Measurements from ENCODE around the gene CARD19.

CARD19 gene

DNA sequence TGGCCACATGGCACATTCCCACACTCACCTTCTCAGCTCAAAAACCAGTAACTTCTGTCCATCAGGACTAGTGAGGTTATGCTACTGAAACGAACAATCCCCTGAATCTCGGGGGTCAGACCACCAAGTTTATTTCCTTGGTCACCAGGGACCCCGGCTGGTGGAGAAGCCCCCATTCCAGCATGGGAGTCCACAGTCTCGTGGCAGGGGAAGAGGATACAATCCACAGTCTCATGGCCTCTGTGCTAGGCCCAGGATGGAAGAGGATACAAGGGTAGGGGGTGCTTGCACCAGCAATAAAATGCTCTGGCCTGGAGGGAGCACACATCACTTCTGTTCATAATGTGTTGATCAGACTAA is 7.4 kb upstream of the CARD19 start:
- H3K36me3 ChIP-seq, result peaks cover 21 to 41% (median 33%) of the 10 kb centered on the region in 11 experiments
- peaks cover 28 to 75% (median 66%) of the 10 kb centered on the region in 10 experiments for H3K4me1 ChIP-seq
- H3K27ac ChIP-seq, result peak overlapping the region in 7 of 11 experiments; percentile 1 to 55 (median 47); a peak in 11 of 22 replicates
- peak overlapping the region in 2 of 11 experiments; percentile 26 to 35; a peak in 2 of 22 replicates for H3K9ac ChIP-seq
- H3K9me3 ChIP-seq (replicated peaks in 1 of 11), result peaks cover 5 to 48% (median 18%) of the 10 kb centered on the region in 11 experiments; a peak in 21 of 22 replicates
- H4K20me1 ChIP-seq, result no peaks in the 10 kb centered on the region
- H3K4me2 ChIP-seq, result peak overlapping the region in 7 of 11 experiments; percentile 37 to 89 (median 74); a peak in 14 of 22 replicates
- TF ChIP-seq Cebpa-rat (IDR thresholded peaks at IDR 0.05), result no peak
- no peaks in the 10 kb centered on the region for H3K27me3 ChIP-seq
- H3K4me3 ChIP-seq, result no peak overlapping the region

DNA sequence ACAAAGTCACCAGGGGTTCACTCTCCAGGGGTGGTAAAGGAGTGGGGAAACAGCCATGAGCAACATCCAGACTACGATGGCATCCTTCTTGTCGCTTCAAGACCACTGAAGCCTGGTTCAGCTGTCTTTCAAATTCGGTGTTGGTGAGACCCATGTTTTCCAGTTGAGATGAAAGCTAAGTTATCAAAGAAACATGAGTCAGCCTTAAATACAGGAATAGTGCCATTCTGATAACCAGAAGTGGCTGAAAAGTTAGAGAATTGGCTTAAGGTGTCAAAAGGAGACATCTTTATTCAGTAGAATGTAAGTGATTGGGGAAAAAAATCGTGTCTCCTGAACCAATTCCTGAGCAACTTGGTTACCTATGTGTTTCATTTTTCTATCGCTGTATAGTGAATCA is 7.0 kb upstream of the CARD19 start:
- peak in 1 of 11 experiments; percentile 75; a peak in 1 of 22 replicates for TF ChIP-seq Cebpa-rat (IDR thresholded peaks at IDR 0.05)
- Histone ChIP-seq H3K4me3 (no peak overlapping the region), H3K27ac (peak overlapping the region in 7 of 11 experiments; percentile 1 to 55 (median 47); a peak in 11 of 22 replicates), H3K9me3 (replicated peaks in 1 of 11) (peaks cover 5 to 48% (median 18%) of the 10 kb centered on the region in 11 experiments; a peak in 21 of 22 replicates), H3K27me3 (no peaks in the 10 kb centered on the region), H3K4me2 (peak overlapping the region in 7 of 11 experiments; percentile 37 to 89 (median 74); a peak in 14 of 22 replicates), H4K20me1 (no peaks in the 10 kb centered on the region), H3K36me3 (peaks cover 21 to 37% (median 32%) of the 10 kb centered on the region in 11 experiments), H3K9ac (peak overlapping the region in 2 of 11 experiments; percentile 2 to 11; a peak in 2 of 22 replicates), H3K4me1 (peaks cover 28 to 75% (median 69%) of the 10 kb centered on the region in 10 experiments)

- peak overlapping the region in 5 of 11 experiments; percentile 9 to 55 (median 52); a peak in 8 of 22 replicates for H3K27ac ChIP-seq
- H3K27me3 ChIP-seq, result no peaks in the 10 kb centered on the region
- no peak overlapping the region for H3K4me3 ChIP-seq
- peak overlapping the region in 6 of 11 experiments; percentile 37 to 89 (median 80); a peak in 12 of 22 replicates for H3K4me2 ChIP-seq
- H3K4me1 ChIP-seq, result peaks cover 33 to 80% (median 72%) of the 10 kb centered on the region in 10 experiments
- H3K9ac ChIP-seq, result peak overlapping the region in 2 of 11 experiments; percentile 2 to 11; a peak in 2 of 22 replicates
- H3K9me3 ChIP-seq (replicated peaks in 1 of 11), result peaks cover 5 to 48% (median 18%) of the 10 kb centered on the region in 11 experiments; a peak in 21 of 22 replicates
- no peak for TF ChIP-seq Cebpa-rat (IDR thresholded peaks at IDR 0.05)
- H4K20me1 ChIP-seq, result no peaks in the 10 kb centered on the region
- peaks cover 16 to 32% (median 26%) of the 10 kb centered on the region in 11 experiments for H3K36me3 ChIP-seq
These were observed 6.5 kb upstream of the CARD19 start for GRCh38 chr9:93089481-93089991.

- H3K9ac ChIP-seq, result no peak overlapping the region
- peaks cover 10 to 26% (median 20%) of the 10 kb centered on the region in 11 experiments for H3K36me3 ChIP-seq
- no peaks in the 10 kb centered on the region for H3K27me3 ChIP-seq
- no peaks in the 10 kb centered on the region for H4K20me1 ChIP-seq
- H3K4me3 ChIP-seq, result no peak overlapping the region
- peaks cover 40 to 87% (median 78%) of the 10 kb centered on the region in 10 experiments for H3K4me1 ChIP-seq
- TF ChIP-seq Cebpa-rat (IDR thresholded peaks at IDR 0.05), result no peak
- peaks cover 5 to 48% (median 18%) of the 10 kb centered on the region in 11 experiments; a peak in 21 of 22 replicates for H3K9me3 ChIP-seq (replicated peaks in 1 of 11)
- H3K4me2 ChIP-seq, result peak overlapping the region in 5 of 11 experiments; percentile 55 to 89 (median 85); a peak in 9 of 22 replicates
- H3K27ac ChIP-seq, result peak overlapping the region in 5 of 11 experiments; percentile 9 to 55 (median 52); a peak in 4 of 22 replicates
These were observed 5.8 kb upstream of the CARD19 start for GRCh38 chr9:93090091-93090655.

GRCh38 chr9:93091056-93091452 is 5.0 kb upstream of the CARD19 start:
- peaks cover 0 to 43% (median 16%) of the 10 kb centered on the region in 11 experiments; a peak in 17 of 22 replicates for H3K9me3 ChIP-seq (replicated peaks in 1 of 11)
- H3K27ac ChIP-seq, result peak overlapping the region in 7 of 11 experiments; percentile 27 to 99 (median 98); a peak in 4 of 22 replicates
- no peak overlapping the region for H3K9ac ChIP-seq
- no peaks in the 10 kb centered on the region for H3K27me3 ChIP-seq
- H3K4me1 ChIP-seq, result peaks cover 39 to 88% (median 80%) of the 10 kb centered on the region in 10 experiments
- TF ChIP-seq Cebpa-rat (IDR thresholded peaks at IDR 0.05), result no peak
- H3K36me3 ChIP-seq, result peaks cover 1 to 18% (median 11%) of the 10 kb centered on the region in 11 experiments; a peak in 19 of 22 replicates
- H4K20me1 ChIP-seq, result no peaks in the 10 kb centered on the region; a peak in 1 of 22 replicates
- H3K4me3 ChIP-seq, result peak overlapping the region in 2 of 10 experiments; percentile 13 to 33; a peak in 2 of 20 replicates
- peak overlapping the region in 5 of 11 experiments; percentile 85 to 94 (median 89); a peak in 9 of 22 replicates for H3K4me2 ChIP-seq

- H3K4me2 ChIP-seq, result peak overlapping the region; percentile 81 to 94 (median 87)
- H4K20me1 ChIP-seq, result peaks cover 0 to 5% (median 0%) of the 10 kb centered on the region in 11 experiments; a peak in 2 of 22 replicates
- H3K9me3 ChIP-seq (replicated peaks in 1 of 11), result peaks cover 0 to 43% (median 16%) of the 10 kb centered on the region in 11 experiments; a peak in 17 of 22 replicates
- H3K27ac ChIP-seq, result peak overlapping the region in 9 of 11 experiments; percentile 92 to 99 (median 98); a peak in 17 of 22 replicates
- no peak for TF ChIP-seq Cebpa-rat (IDR thresholded peaks at IDR 0.05)
- H3K4me1 ChIP-seq, result peaks cover 39 to 88% (median 80%) of the 10 kb centered on the region in 10 experiments
- H3K4me3 ChIP-seq, result peak overlapping the region in 1 of 10 experiments; percentile 13; a peak in 1 of 20 replicates
- no peaks in the 10 kb centered on the region for H3K27me3 ChIP-seq
- peaks cover 0 to 13% (median 7%) of the 10 kb centered on the region in 11 experiments; a peak in 16 of 22 replicates for H3K36me3 ChIP-seq
- H3K9ac ChIP-seq, result peak overlapping the region in 1 of 11 experiments; percentile 84; a peak in 1 of 22 replicates
These were observed 4.5 kb upstream of the CARD19 start for GRCh38 chr9:93091453-93092081.

GRCh38 chr9:93092251-93092991 is 3.6 kb upstream of the CARD19 start:
- Histone ChIP-seq H3K4me2 (peak overlapping the region; percentile 81 to 94 (median 87)), H3K4me3 (peak overlapping the region in 4 of 10 experiments; percentile 0 to 32 (median 10); a peak in 3 of 20 replicates), H3K27me3 (no peaks in the 10 kb centered on the region), H3K9ac (peak overlapping the region; percentile 25 to 92 (median 87); a peak in 16 of 22 replicates), H4K20me1 (peaks cover 0 to 13% (median 0%) of the 10 kb centered on the region in 11 experiments; a peak in 6 of 22 replicates), H3K36me3 (peaks cover 0 to 8% (median 0%) of the 10 kb centered on the region in 11 experiments; a peak in 3 of 22 replicates), H3K4me1 (peaks cover 39 to 88% (median 80%) of the 10 kb centered on the region in 10 experiments), H3K9me3 (replicated peaks in 1 of 11) (peaks cover 0 to 43% (median 16%) of the 10 kb centered on the region in 11 experiments; a peak in 17 of 22 replicates), H3K27ac (peak overlapping the region; percentile 6 to 99 (median 97); a peak in 20 of 22 replicates)
- no peak for TF ChIP-seq Cebpa-rat (IDR thresholded peaks at IDR 0.05)
